H9 (cell line): ENCODE results near the gene ANXA1. TPM values are rescaled to one million over a fixed set of nuclear protein-coding genes. Genes with fewer than 3 reads are reported as not detected.

ENCODE experiments used
- DNase-seq: peaks from one replicate; pipeline ENCODE4 v3.0.0-alpha.2; 2017
- H2AFZ ChIP-seq: one replicate; pipeline ENCODE4 v1.6.1; 2013; ENCODE audit warnings: mild to moderate bottlenecking, low read length, control low read depth, moderate library complexity
- H2AK5ac ChIP-seq: 2 replicates; pipeline ENCODE4 v1.6.1; 2013; ENCODE audit warnings: low read length, control low read depth, mixed read lengths; ENCODE audit not compliant: insufficient read length
- H2BK120ac ChIP-seq: one replicate; pipeline ENCODE4 v1.6.1; 2013; ENCODE audit warnings: low read depth, mild to moderate bottlenecking, low read length, control low read depth, inconsistent platforms; ENCODE audit not compliant: poor library complexity, severe bottlenecking
- H2BK12ac ChIP-seq: 2 replicates; pipeline ENCODE4 v1.6.1; 2013; ENCODE audit warnings: low read length, control low read depth, mixed read lengths, low read depth; ENCODE audit not compliant: insufficient read length
- H2BK15ac ChIP-seq: 2 replicates; pipeline ENCODE4 v1.6.1; 2013; ENCODE audit warnings: low read depth, low read length, control low read depth
- H2BK20ac ChIP-seq: one replicate; pipeline ENCODE4 v1.6.1; 2013; ENCODE audit warnings: low read depth, mild to moderate bottlenecking, low read length, control low read depth, inconsistent platforms; ENCODE audit not compliant: poor library complexity, severe bottlenecking
- H2BK5ac ChIP-seq: 2 replicates; pipeline ENCODE4 v1.6.1; 2013; ENCODE audit warnings: low read length, control low read depth, mixed read lengths; ENCODE audit not compliant: insufficient read length
- H3K14ac ChIP-seq: 2 replicates; pipeline ENCODE4 v1.6.1; 2013; ENCODE audit warnings: low read length, control low read depth; ENCODE audit not compliant: insufficient read depth
- H3K18ac ChIP-seq: 2 replicates; pipeline ENCODE4 v1.6.1; 2013; ENCODE audit warnings: low read depth, mild to moderate bottlenecking, mixed read lengths, low read length, control low read depth; ENCODE audit not compliant: insufficient read length
- H3K23ac ChIP-seq: 2 replicates; pipeline ENCODE4 v1.6.1; 2013; ENCODE audit warnings: low read length, control low read depth, mixed read lengths, low read depth; ENCODE audit not compliant: insufficient read length
- H3K23me2 ChIP-seq: 2 replicates; pipeline ENCODE4 v1.6.1; 2013; ENCODE audit warnings: low read depth, mild to moderate bottlenecking, mixed read lengths, low read length, control low read depth; ENCODE audit not compliant: insufficient read length, poor library complexity, severe bottlenecking
- H3K27ac ChIP-seq: 2 replicates; pipeline ENCODE4 v1.5.1; 2013; ENCODE audit warnings: low read length, control low read depth, mixed read lengths, low read depth; ENCODE audit not compliant: insufficient read length
- H3K27me3 ChIP-seq: 2 replicates; pipeline ENCODE4 v1.6.1; 2013; ENCODE audit warnings: low read length, control low read depth, inconsistent platforms; ENCODE audit not compliant: insufficient read depth
- H3K4ac ChIP-seq: 2 replicates; pipeline ENCODE4 v1.6.1; 2013; ENCODE audit warnings: low read depth, mild to moderate bottlenecking, control low read depth, inconsistent platforms, low read length, moderate library complexity
- H3K4me1 ChIP-seq: 2 replicates; pipeline ENCODE4 v1.6.1; 2013; ENCODE audit warnings: low read length, control low read depth, inconsistent platforms; ENCODE audit not compliant: insufficient read depth
- H3K4me2 ChIP-seq: 2 replicates; pipeline ENCODE4 v1.6.1; 2013; ENCODE audit warnings: low read length, control low read depth, mixed read lengths; ENCODE audit not compliant: insufficient read length, insufficient read depth
- H3K56ac ChIP-seq: 2 replicates; pipeline ENCODE4 v1.6.1; 2013; ENCODE audit warnings: low read depth, mild to moderate bottlenecking, mixed read lengths, low read length, control low read depth; ENCODE audit not compliant: insufficient read length
- H3K79me1 ChIP-seq: 2 replicates; pipeline ENCODE4 v1.6.1; 2013; ENCODE audit warnings: low read depth, mild to moderate bottlenecking, moderate library complexity, low read length, control low read depth, inconsistent platforms; ENCODE audit not compliant: insufficient read depth, poor library complexity, severe bottlenecking
- H3K79me2 ChIP-seq: 2 replicates; pipeline ENCODE4 v1.6.1; 2013; ENCODE audit warnings: low read length, control low read depth, inconsistent platforms; ENCODE audit not compliant: insufficient read depth
- H3K9ac ChIP-seq: 2 replicates; pipeline ENCODE4 v1.6.1; 2013; ENCODE audit warnings: low read length, control low read depth, mixed read lengths; ENCODE audit not compliant: insufficient read length; ENCODE audit errors: extremely low read depth
- H3K9me3 ChIP-seq: one replicate; pipeline ENCODE4 v1.6.1; 2013; ENCODE audit warnings: low read depth, low read length, inconsistent platforms; ENCODE audit not compliant: control insufficient read depth
- H3T11ph ChIP-seq: one replicate; pipeline ENCODE4 v1.6.1; 2013; ENCODE audit warnings: mild to moderate bottlenecking, low read length, control low read depth, inconsistent platforms
- H4K20me1 ChIP-seq: one replicate; pipeline ENCODE4 v1.6.1; 2013; ENCODE audit not compliant: control insufficient read depth, insufficient read length, insufficient read depth
- H4K5ac ChIP-seq: 2 replicates; pipeline ENCODE4 v1.6.1; 2013; ENCODE audit warnings: low read depth, mild to moderate bottlenecking, mixed read lengths, low read length, control low read depth; ENCODE audit not compliant: insufficient read length
- H4K8ac ChIP-seq: replicated peaks from 2 replicates; pipeline ENCODE4 v1.6.1; 2013; ENCODE audit warnings: low read length, control low read depth, mixed read lengths, low read depth; ENCODE audit not compliant: insufficient read length
- H4K91ac ChIP-seq: 2 replicates; pipeline ENCODE4 v1.6.1; 2013; ENCODE audit warnings: low read depth, mild to moderate bottlenecking, moderate library complexity, mixed read lengths, low read length, control low read depth; ENCODE audit not compliant: insufficient read length
- H3K27ac Mint-ChIP-seq, 3 experiments: 2 replicates in 2 of 3; 3 replicates in 1 of 3; pipeline ENCODE4 v1.8.0; 2020 to 2021; ENCODE audit warnings: mixed read lengths in 3 of 3, mild to moderate bottlenecking in 1 of 3, moderate library complexity in 1 of 3
- H3K27me3 Mint-ChIP-seq: 2 replicates; pipeline ENCODE4 v1.8.0; 2021; ENCODE audit warnings: low read depth, mild to moderate bottlenecking, moderate library complexity, mixed read lengths
- H3K36me3 Mint-ChIP-seq, 3 experiments: 2 replicates in 2 of 3; 3 replicates in 1 of 3; pipeline ENCODE4 v1.8.0; 2020 to 2021; ENCODE audit warnings: low read depth in 3 of 3, mixed read lengths in 3 of 3; ENCODE audit not compliant: insufficient read depth in 1 of 3
- H3K4me1 Mint-ChIP-seq, 2 experiments: 2 replicates each; pipeline ENCODE4 v1.8.0; 2020; ENCODE audit warnings: mixed read lengths in 2 of 2
- H3K4me3 Mint-ChIP-seq, 2 experiments: 2 replicates in 1 of 2; 3 replicates in 1 of 2; pipeline ENCODE4 v1.8.0; 2020 to 2021; ENCODE audit warnings: mild to moderate bottlenecking in 2 of 2, mixed read lengths in 2 of 2, moderate library complexity in 1 of 2
- H3K9me3 Mint-ChIP-seq, 2 experiments: 2 replicates in 1 of 2; 3 replicates in 1 of 2; pipeline ENCODE4 v1.8.0; 2020; ENCODE audit warnings: mild to moderate bottlenecking in 2 of 2, mixed read lengths in 2 of 2, moderate library complexity in 1 of 2
- total RNA-seq: library from RNA; stranded (reverse); gene quantifications from 2 replicates; pipeline ENCODE4 v1.2.1, GENCODE V29; 2021
- TF ChIP-seq, protein P1 (sequence below): fragments of 200-600 bp; sonication (generic); conservative IDR thresholded peaks from 3 replicates; pipeline ENCODE4 v1.8.0; 2021; ENCODE audit warnings: antibody characterized with exemption, mild to moderate bottlenecking

Gene ANXA1
- total RNA-seq, 1 experiment from 2014 or later: 3.5 TPM

DNA sequence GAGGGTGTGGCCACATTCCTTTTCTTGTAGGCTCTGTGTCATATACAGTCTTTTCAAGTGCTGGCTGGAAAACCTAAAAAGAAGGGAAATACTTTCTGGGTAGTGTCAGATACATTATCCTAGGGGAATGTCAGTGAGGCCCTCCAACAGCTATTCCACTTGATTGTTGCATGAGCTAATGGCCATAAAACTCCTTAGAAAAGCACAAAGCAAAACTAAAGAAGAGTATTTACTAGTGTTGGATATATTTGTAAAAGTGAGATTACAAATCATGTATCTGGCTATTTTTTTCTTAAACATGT, 829 bp downstream of the ANXA1 start:
- peaks cover 30 to 34% of the 10 kb centered on the region in 2 experiments for H3K4me1 Mint-ChIP-seq
- Histone ChIP-seq H2BK5ac (no peak overlapping the region), H3K27ac (no peak overlapping the region), H3K4me2 (no peak overlapping the region), H3K56ac (no peak overlapping the region), H3K79me1 (no peaks in the 10 kb centered on the region), H3K23ac (no peak overlapping the region), H4K91ac (no peak overlapping the region), H2BK20ac (no peak overlapping the region), H2BK120ac (no peak overlapping the region), H4K20me1 (no peaks in the 10 kb centered on the region), H3K9ac (no peak overlapping the region), H4K5ac (no peak overlapping the region), H3K9me3 (no peaks in the 10 kb centered on the region), H3K79me2 (no peaks in the 10 kb centered on the region), H2AFZ (no peak overlapping the region), H3T11ph (no peak overlapping the region), H2AK5ac (no peak overlapping the region), H3K14ac (no peak overlapping the region), H3K27me3 (no peaks in the 10 kb centered on the region), H3K23me2 (no peaks in the 10 kb centered on the region), H4K8ac (no peak overlapping the region), H3K4ac (no peak overlapping the region), H3K4me1 (no peaks in the 10 kb centered on the region; the same call in 1 of the 2 replicates), H3K18ac (no peak overlapping the region), H2BK15ac (no peak overlapping the region), H2BK12ac (no peak overlapping the region)
- TF ChIP-seq, protein P1, sequence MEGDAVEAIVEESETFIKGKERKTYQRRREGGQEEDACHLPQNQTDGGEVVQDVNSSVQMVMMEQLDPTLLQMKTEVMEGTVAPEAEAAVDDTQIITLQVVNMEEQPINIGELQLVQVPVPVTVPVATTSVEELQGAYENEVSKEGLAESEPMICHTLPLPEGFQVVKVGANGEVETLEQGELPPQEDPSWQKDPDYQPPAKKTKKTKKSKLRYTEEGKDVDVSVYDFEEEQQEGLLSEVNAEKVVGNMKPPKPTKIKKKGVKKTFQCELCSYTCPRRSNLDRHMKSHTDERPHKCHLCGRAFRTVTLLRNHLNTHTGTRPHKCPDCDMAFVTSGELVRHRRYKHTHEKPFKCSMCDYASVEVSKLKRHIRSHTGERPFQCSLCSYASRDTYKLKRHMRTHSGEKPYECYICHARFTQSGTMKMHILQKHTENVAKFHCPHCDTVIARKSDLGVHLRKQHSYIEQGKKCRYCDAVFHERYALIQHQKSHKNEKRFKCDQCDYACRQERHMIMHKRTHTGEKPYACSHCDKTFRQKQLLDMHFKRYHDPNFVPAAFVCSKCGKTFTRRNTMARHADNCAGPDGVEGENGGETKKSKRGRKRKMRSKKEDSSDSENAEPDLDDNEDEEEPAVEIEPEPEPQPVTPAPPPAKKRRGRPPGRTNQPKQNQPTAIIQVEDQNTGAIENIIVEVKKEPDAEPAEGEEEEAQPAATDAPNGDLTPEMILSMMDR: no peak
- H3K9me3 Mint-ChIP-seq: no peaks in the 10 kb centered on the region; a peak in 1 of 5 replicates
- no peaks in the 10 kb centered on the region for H3K36me3 Mint-ChIP-seq
- no peak overlapping the region for H3K4me3 Mint-ChIP-seq
- H3K27ac Mint-ChIP-seq: peak overlapping the region in 1 of 3 experiments; percentile 90; a peak in 1 of 7 replicates
- DNase-seq: no peak
- no peaks in the 10 kb centered on the region for H3K27me3 Mint-ChIP-seq
